ENCODE results near the gene VEZT.
A peak's percentile ranks its signal among the peaks of the same experiment; 100 is the strongest.

Gene VEZT

GRCh38 chr12:95201056-95201670, 16.4 kb upstream of the VEZT start:
- no peak for DNase-seq

GRCh38 chr12:95202691-95203486, 14.7 kb upstream of the VEZT start:
- DNase-seq: no peak

GRCh38 chr12:95203487-95204030, 14.0 kb upstream of the VEZT start:
- DNase-seq: no peak

GRCh38 chr12:95204141-95204866, 13.3 kb upstream of the VEZT start:
- peak; percentile 34 for DNase-seq

GRCh38 chr12:95205016-95205624, 12.5 kb upstream of the VEZT start:
- no peak for DNase-seq

GRCh38 chr12:95205685-95206084, 11.9 kb upstream of the VEZT start:
- DNase-seq: peak; percentile 17

- no peak for DNase-seq
Observed at GRCh38 chr12:95206916-95207315, 10.7 kb upstream of the VEZT start.

DNA sequence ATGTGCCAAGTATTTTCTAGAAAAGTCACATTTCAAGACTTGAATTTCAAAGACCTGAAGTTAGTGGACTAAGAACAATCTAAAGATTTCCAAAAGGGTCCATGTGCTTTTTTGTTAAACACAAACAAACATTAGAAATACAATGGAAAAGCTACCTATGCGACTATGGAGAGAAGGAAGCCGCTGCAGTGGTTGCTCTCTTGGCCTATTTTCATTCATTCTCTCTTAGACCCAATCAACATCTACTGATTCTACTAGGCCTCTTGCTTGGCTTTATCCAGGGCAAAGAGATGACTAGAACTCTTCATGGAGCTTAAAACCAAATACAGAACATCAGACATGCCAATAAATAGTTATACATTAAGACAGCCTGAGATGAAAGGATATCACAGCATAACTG, 10.2 kb upstream of the VEZT start:
- DNase-seq: no peak

DNA sequence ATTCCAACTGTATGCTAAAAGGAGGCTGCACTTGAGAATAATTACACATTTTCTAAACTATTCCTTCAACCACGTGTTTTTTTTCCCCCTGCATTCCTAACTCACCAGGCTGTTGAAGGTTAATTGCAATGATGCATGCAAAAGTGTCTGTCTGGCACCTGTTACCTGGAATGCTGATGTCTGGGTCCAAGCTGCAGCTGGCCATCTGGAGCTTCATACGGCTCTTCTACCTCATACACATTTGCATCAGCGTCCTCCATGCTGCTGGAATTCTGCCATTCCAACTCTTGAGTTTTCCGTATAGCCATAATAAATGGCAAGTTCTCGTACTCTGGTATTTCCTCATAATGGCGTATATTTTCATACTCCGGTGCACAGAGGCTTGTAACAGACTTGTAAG, 8.9 kb upstream of the VEZT start:
- no peak for DNase-seq

- no peak for DNase-seq
Observed at GRCh38 chr12:95212586-95212985, 5.0 kb upstream of the VEZT start.

DNA sequence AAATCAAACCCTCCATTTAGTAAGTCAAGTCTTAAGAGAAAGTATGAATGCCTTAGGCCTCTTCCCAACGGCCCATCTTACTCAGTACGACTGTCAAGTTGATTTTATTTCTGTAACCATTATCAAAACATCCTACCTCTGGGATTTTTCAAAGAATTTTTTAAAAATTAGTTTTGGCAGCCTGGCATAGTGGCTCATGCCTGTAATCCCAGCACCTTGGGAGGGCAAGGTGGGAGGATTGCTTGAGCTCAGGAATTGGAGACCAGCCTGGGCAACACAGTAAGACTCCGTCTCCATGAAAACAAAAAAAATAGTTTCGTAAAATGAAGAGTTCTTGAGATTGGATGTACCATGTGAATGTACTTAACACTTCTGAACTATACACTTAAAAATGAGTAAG, 4.5 kb upstream of the VEZT start:
- no peak for DNase-seq

DNA sequence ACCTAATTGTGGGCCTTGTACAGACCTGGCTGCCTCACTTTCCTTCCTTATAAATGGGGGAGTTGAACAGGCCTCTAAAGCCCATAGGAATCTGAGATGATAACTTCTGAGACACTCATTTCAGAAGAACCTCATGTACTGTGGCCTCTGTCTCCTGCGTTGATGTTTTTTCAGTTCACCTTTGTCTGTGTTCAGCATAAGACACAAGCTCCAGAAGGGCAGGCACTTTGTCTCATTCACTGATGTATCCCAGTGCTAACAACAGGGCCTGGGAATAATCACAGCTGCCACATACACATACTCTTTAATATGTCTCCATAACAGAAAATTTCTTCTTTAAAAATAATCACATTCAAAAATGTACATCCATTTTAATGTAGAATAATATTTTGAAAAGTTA, 3.7 kb upstream of the VEZT start:
- DNase-seq: no peak

DNA sequence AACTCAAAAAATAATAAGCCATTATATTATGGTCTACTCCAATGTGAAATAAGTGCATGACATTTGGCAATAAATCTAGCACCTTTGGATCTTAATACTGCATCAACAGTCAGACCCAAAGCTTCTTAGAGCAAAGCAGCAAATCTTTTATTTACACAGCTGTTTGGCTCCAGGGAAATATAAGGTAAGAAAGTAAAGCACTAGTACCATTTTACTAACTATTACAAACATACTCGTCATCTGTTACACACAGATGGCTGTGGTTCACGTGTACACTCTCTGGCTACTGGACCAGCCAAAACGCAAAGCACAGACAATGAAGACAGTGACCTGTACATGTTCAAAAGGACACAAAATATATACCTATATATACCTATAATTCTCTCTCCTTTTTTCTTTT, 3.1 kb upstream of the VEZT start:
- no peak for DNase-seq

- peak; percentile 38 for DNase-seq
Observed at GRCh38 chr12:95215949-95216348, 1.7 kb upstream of the VEZT start.

- peak; percentile 37 for DNase-seq
Observed at GRCh38 chr12:95216711-95217376, 763 bp upstream of the VEZT start.

- DNase-seq: peak; percentile 72
Observed at GRCh38 chr12:95218150-95219133, 835 bp downstream of the VEZT start.

- no peak for DNase-seq
Observed at GRCh38 chr12:95220190-95220589, 2.6 kb downstream of the VEZT start.

- no peak for DNase-seq
Observed at GRCh38 chr12:95220726-95221125, 3.1 kb downstream of the VEZT start.

DNA sequence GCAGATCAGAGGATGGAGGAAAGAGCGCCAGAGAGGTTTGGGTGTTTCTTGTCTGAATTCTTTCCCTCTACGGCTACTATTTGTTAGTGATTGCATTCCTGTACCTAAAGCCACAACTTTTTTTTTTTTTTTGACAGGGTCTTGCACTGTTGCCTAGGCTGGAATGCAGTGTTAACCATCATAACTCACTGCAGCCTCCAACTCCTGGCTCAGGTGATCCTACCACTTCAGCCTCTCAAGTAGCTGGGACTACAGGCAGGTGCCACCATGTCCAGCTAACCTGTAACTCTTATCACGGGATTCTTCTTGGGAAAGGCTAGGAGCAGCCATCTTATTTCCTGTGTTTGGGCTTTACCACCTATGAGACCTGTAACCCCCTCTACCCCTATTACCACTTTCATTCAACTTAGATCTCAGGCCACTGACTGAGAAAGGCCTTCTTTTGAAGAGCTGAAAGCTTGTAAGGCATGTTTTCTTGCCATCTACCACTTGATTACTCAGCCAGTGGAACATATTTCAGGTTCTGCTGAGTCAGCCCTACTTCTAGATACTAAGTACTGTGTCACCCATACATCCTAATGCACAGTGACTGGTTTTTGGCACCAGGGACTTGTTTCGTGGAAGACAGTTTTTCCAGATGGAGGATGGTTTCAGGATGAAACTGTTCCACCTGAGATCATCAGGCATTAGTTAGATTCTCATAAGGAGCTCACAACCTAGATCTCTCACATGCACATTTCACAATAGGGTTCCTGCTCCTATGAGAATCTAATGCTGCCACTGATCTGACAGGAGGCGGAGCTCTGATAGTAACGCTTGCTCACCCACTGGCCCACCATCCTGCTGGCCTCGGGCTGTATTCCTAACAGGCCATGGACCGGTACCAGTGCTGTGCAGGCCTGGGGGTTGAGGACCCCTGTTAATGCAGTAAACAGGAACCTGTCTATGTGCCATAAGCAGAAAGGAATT, 6.9 kb downstream of the VEZT start:
- peak; percentile 43 for DNase-seq

DNA sequence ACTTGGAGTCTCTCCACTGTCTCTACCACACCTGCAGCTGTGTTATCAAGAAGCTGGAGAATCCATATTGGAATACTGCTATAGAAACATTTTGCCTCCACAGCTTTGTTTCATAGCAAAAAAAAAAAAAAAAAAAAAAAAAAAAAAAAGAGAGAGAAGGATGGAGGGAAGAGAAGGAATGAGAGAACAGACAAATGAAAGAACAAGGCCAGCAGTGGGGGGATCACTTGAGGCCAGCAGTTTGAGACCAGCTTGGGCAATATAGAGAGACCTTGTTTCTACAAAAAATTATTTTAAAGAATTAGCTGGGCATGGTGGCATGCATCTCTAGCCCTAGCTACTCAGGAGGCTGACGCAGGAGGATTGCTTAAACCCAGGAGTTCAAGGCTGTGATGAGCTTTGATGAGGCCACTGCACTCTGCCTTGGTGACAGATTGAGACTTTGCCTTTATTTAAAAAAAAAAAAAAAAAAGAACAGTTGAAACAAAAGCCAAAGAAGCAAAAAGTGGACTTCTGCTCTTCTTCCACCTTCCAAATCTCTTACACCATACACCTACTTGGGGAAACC, 8.1 kb downstream of the VEZT start:
- no peak for DNase-seq

Data from hematopoietic multipotent progenitor cell treated with erythropoietin and hydrocortisone succinate and interleukin-3 and kit ligand, for 6 days (in vitro differentiated cells).